HG02884 (cell line): Measurements from ENCODE around the gene PLEKHG2.

Source experiments
- ATAC-seq: cut with Tn5 transposase; IDR thresholded peaks from one replicate; pipeline ENCODE4 v1.9.1; 2021; ENCODE audit warnings: mild to moderate bottlenecking, moderate library complexity; ENCODE audit not compliant: unreplicated experiment

The PLEKHG2 gene

DNA sequence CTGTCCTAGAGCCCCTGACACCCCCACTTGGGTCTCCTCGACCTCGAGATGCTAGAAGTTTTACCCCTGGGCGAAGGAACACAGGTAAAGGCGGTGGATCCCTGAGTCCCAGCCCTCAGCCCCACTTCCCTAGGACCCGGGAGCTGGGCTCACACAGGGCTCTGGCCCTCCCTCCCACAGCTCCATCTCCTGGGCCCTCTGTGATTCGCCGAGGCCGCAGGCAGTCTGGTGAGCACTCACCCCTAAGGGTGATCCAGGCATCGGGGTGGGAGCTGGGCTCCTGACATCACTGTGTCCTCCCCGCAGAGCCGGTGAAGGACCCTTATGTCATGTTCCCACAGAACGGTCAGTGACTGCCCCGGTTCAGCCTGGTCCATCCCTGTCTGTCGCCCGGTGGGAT, 8.3 kb downstream of the PLEKHG2 start:
- no peak for ATAC-seq

DNA sequence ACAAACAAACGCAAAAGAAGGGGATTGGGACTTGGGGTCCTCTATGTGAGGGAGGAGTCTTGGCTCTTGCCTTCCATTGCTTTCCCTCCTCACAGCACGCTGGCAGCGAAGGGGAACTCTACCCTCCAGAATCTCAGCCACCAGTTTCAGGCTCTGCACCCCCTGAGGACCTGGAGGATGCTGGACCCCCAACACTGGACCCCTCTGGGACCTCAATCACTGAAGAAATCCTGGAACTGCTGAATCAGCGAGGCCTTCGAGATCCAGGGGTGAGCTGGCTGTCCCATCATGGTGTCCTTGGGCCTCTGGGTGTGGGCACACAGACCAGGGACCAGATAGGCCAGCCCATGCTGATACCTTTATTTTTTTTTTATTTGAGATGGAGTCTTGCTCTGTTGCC, 9.6 kb downstream of the PLEKHG2 start:
- no peak for ATAC-seq

GRCh38 chr19:39423258-39424086, 11.0 kb downstream of the PLEKHG2 start:
- ATAC-seq = no peak

DNA sequence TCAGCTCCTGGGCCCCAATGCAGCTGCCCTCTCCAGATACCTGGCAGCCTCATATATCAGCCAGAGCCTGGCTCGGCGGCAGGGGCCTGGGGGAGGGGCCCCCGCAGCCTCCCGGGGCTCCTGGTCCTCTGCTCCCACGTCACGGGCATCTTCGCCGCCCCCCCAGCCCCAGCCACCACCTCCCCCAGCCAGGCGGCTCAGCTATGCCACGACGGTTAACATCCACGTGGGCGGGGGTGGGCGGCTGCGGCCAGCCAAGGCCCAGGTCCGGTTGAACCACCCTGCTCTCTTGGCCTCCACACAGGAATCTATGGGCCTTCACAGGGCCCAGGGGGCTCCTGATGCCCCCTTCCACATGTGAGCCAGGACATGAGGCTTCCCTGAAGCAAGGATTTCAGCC, 12.5 kb downstream of the PLEKHG2 start:
- ATAC-seq = no peak

GRCh38 chr19:39425744-39426143, 13.3 kb downstream of the PLEKHG2 start:
- ATAC-seq = no peak

GRCh38 chr19:39426170-39426569, 13.7 kb downstream of the PLEKHG2 start:
- ATAC-seq = no peak

DNA sequence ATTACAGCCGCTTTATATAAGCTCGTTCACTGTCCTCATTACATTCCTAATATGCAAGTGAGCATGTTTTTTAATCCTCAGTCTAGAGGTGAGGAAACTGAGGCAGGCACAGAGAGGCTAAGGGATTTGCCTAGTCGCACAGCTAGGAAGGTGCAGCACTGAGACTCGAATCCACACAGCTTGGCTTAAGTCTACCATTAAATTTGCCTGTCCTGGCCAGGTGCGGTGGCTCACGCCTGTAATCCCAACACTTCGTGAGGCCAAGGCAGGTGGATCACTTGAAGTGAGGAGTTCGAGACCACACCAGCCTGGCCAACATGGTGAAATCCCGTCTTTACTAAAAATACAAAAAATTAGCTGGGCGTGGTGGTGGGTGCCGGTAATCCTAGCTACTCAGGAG, 15.2 kb downstream of the PLEKHG2 start:
- ATAC-seq = no peak

DNA sequence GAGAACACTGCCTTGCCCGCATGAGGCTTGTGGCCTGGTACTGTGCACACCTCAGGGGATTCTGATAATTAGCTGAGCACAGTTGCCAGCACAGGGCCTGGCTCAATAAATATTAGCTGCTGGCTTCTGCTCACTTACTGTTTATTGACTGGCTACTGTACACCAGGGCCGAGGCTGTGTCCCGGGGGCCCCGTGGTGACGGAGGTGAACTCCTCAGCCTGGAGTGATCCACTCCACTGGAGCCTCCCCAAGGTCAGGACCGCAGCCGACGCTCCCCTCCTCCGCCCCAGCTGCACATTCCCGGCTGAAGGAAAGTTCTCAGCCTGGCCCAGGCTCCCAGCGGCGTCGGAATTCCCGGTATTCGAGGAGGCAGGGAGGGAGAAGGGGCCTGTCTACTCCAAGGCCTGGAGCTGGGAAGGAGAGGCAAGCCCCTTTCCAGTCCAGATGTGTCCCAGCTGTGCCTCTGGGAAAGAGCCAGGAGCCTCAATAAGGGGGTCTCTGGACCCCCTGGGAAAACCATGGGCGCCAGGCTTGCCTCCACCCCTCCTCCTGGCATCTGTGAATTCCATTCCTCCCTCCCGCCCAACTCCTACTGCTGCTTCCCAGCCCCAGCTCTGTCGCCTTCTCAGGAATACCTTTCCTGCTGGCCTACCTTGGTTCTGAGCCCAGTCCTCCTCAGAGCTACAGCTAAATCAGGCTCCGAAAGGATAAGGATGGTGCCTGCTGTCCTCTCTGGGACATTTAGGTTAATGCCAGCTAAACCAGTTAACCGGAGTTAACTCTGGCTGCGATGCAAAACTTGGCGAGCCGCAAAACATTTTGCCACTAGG, 16.0 kb downstream of the PLEKHG2 start:
- ATAC-seq = no peak

DNA sequence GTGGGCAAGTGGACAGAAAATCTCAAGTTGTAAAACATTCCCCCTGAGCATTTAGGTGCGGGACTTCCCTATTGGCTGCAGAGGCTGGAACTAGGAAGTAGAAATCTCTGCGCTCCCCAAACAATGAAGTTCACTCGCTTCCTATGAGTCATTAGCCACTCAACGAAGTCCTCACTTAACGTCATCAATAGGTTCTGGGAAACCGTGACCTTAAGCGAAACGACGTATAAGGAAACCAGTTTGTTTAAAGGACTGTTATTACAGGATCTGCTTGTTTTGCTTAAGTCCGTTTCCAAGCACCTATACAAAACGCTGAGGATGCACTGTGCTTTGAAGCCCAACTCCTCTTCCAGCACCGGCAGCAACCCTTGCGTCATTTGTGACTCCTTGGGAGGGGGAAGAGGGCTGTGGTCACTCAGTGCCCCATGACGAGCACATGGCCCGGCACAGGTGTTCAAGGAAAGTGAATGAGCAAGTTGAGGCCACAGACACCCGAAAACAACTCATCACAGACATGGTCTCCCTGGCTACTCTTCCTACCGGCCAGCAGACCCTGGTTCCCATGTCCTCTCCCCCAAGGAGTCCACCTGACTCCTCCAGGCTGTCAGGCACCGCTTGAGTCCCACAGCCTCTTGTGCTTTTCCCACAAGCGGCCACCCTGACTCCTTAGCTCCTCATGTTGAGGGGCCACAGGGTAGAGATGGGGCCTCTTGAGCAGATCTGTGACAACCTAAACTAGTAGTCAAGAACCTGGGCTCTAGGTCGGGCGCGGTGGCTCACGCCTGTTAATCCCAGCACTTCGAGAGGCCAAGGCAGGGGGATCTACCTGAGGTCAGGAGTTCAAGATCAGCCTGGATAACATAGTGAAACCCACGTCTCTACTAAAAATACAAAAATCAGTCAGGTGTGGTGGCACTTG, 18.5 kb downstream of the PLEKHG2 start:
- ATAC-seq = no peak

- ATAC-seq = no peak
Measured at GRCh38 chr19:39432677-39433025, 20.2 kb downstream of the PLEKHG2 start.

DNA sequence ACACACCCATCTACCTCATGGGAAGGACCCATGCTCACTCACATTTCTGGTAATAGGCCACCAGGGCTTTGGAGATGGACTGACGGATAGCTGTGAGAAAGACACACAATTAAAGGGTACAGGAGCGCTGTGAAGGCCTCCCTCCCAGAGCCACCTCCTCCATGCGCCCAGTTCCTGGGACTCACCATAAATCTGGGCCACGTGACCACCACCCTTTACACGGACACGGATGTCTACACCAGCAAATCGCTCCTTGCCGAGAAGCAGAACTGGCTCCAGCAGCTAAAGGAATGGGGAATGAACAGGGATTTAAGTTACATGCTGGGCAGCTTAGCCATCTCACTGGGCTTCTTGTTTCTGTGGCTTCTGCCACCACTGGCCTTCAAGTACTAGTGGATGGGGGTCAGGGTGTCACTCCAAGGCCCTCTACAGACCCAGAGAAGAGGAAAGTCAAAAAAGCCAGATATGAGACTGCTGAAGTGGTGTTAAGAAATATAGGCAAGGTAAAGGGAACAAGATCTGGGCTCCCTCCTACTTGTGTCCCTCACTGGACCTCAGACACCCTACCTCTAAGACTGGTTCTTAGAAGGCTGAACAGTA, 21.1 kb downstream of the PLEKHG2 start:
- no peak for ATAC-seq

DNA sequence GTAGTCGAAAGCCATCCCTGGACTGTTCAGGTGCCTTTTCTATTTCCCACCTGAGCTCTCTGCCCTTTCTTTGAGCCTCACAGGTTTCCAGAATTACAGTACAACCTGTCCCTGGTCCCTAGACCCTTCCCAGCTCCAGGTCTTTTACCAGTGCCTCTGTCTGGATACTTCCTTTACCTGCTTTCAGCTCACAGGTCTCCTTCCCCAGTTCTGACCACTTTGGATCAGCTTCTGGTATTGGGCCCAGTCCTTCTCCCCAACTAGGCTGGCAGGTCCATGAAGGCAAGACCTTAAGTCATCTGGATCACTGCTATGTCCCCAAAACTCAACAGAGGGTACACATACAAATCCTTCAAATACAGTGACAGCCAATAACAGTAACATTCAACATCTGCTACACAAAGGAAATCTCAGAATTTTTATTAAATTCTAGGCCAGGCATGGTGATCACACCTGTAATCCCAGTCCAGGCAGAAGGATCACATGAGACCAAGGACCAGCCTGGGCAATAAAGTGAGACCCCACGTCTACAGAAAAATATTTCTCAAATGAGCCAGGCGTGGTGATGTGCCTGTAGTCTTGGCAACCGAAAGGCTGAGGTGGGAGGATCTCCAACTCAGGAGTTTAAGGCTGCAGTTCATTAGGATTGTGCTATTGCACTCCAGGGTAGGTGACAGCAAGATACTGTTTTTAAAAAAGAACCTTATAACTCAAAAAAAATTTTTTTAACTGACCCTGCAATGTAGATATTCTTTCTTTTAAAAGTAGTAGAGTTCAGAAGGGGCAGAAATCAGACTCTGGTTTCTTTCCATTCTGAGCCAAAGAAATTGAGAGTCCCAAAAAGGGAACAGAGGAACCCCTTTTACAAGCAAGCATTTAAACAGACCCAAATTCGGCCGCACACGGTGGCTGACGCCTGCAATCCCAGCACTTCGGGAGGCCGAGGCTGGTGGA, 21.9 kb downstream of the PLEKHG2 start:
- no peak for ATAC-seq

GRCh38 chr19:39435499-39436349, 23.3 kb downstream of the PLEKHG2 start, which contains the start of gene RPS16:
TSS of gene RPS16 (minus strand) at chr19:39435949. CDS start at chr19:39435895, 54 bp downstream.
- ATAC-seq = peak; percentile 59

GRCh38 chr19:39436350-39436716, 23.9 kb downstream of the PLEKHG2 start:
- no peak for ATAC-seq

DNA sequence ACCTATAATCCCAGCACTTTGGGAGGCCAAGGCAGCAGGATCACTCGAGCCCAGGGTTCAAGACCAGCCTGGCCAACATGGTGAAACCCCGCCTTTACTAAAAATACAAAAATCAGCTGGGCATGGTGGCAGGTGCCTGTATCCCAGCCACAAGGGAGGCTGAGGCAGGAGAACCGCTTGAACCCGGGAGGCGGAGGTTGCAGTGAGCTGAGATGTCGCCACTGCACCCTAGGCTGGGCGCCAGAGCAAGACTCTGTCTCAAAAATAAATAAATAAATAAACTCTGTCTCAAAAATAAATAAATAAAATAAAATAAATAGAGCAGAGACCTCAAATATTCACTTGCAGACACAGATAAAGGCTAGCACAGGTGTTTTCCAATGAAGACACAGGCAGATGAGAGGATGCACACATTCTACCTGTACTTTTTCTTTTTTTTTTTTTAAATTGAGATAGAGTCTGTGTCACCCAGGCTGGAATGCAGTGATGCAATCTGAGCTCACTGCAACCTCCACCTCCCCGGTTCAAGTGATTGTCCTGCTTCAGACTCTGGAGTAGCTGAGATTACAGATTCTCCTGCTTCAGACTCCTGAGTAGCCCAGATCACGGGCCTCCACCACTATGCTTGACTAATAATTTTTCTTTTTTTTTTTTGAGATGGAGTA, 25.9 kb downstream of the PLEKHG2 start:
- no peak for ATAC-seq

- no peak for ATAC-seq
Measured at GRCh38 chr19:39444598-39445195, 32.2 kb downstream of the PLEKHG2 start.

- ATAC-seq = peak; percentile 71
Measured at GRCh38 chr19:39445196-39446111, 33.0 kb downstream of the PLEKHG2 start, which contains the start of gene SUPT5H. TSS of gene SUPT5H (plus strand) at chr19:39445582. CDS start at chr19:39445891, 309 bp downstream.
